HepG2 (cell line): ENCODE results near the gene RHOT2. TPM values are rescaled to one million over a fixed set of nuclear protein-coding genes. Genes with fewer than 3 reads are reported as not detected.

Experiments used
- KLF11 ChIP-seq: IDR thresholded peaks from 2 replicates; pipeline ENCODE4 v1.6.1; 2016; ENCODE audit warnings: missing compliant biosample characterization
- LCORL ChIP-seq, 2 experiments: fragments of 450-650 bp in 1 of 2; sonication (generic) in 1 of 2; formaldehyde crosslinking in 1 of 2; IDR thresholded peaks; 2 replicates each; pipeline versions ENCODE4 v1.5.0 to v1.6.1; 2017 to 2020; ENCODE audit warnings: antibody characterized with exemption in 1 of 2, missing genetic modification reagents in 1 of 2
- MAFK ChIP-seq, 2 experiments: IDR thresholded peaks in 1 of 2; conservative IDR thresholded peaks in 1 of 2; 2 replicates each; pipeline ENCODE4 v1.6.1; 2011; ENCODE audit warnings: improper control_type of control experiment in 2 of 2, low read length in 2 of 2
- MYC ChIP-seq: sonication (generic); formaldehyde crosslinking; IDR thresholded peaks from 2 replicates; pipeline ENCODE4 v1.9.0; 2021; ENCODE audit warnings: missing genetic modification reagents, borderline replicate concordance
- NRL ChIP-seq: sonication (generic); formaldehyde crosslinking; IDR thresholded peaks from 2 replicates; pipeline ENCODE4 v1.5.0; 2020; ENCODE audit warnings: missing genetic modification reagents, mild to moderate bottlenecking, moderate library complexity, borderline replicate concordance
- PAX8 ChIP-seq: sonication (generic); formaldehyde crosslinking; IDR thresholded peaks from 2 replicates; pipeline ENCODE4 v1.8.0; 2022; ENCODE audit warnings: mild to moderate bottlenecking, missing genetic modification reagents, borderline replicate concordance
- PHF21A ChIP-seq: sonication (generic); formaldehyde crosslinking; IDR thresholded peaks from 2 replicates; pipeline ENCODE4 v1.5.0; 2020; ENCODE audit warnings: mild to moderate bottlenecking, missing genetic modification reagents
- RARA ChIP-seq: IDR thresholded peaks from 2 replicates; pipeline ENCODE4 v1.6.1; 2016; ENCODE audit warnings: missing genetic modification reagents, missing compliant biosample characterization
- RBAK ChIP-seq: sonication (generic); formaldehyde crosslinking; IDR thresholded peaks from 2 replicates; pipeline ENCODE4 v1.5.1; 2020; ENCODE audit warnings: mild to moderate bottlenecking, missing genetic modification reagents
- ZBTB42 ChIP-seq: sonication (generic); formaldehyde crosslinking; IDR thresholded peaks from 2 replicates; pipeline ENCODE4 v1.5.0; 2020; ENCODE audit warnings: mild to moderate bottlenecking, missing genetic modification reagents
- ZBTB7B ChIP-seq: sonication (generic); formaldehyde crosslinking; IDR thresholded peaks from 2 replicates; pipeline ENCODE4 v1.4.0; 2020; ENCODE audit warnings: missing genetic modification reagents
- ZFP1 ChIP-seq: IDR thresholded peaks from 2 replicates; pipeline ENCODE4 v1.6.1; 2016
- ZFP82 ChIP-seq: sonication (generic); formaldehyde crosslinking; IDR thresholded peaks from 2 replicates; pipeline ENCODE4 v1.5.1; 2020; ENCODE audit warnings: mild to moderate bottlenecking, missing genetic modification reagents, borderline replicate concordance
- ZMYM3 ChIP-seq: sonication (generic); formaldehyde crosslinking; IDR thresholded peaks from 2 replicates; pipeline ENCODE4 v1.5.1; 2020; ENCODE audit warnings: mild to moderate bottlenecking, missing genetic modification reagents
- ZNF333 ChIP-seq: sonication (generic); formaldehyde crosslinking; IDR thresholded peaks from 2 replicates; pipeline ENCODE4 v1.4.0; 2020; ENCODE audit warnings: mild to moderate bottlenecking, missing genetic modification reagents, borderline replicate concordance
- ZNF431 ChIP-seq: sonication (generic); formaldehyde crosslinking; IDR thresholded peaks from 2 replicates; pipeline ENCODE4 v1.9.0; 2022; ENCODE audit warnings: missing genetic modification reagents, low read depth, mild to moderate bottlenecking, borderline replicate concordance
- ZNF780A ChIP-seq: sonication (generic); formaldehyde crosslinking; IDR thresholded peaks from 2 replicates; pipeline ENCODE4 v1.8.0; 2022; ENCODE audit warnings: mild to moderate bottlenecking, missing genetic modification reagents, moderate library complexity
- ZSCAN12 ChIP-seq: sonication (generic); formaldehyde crosslinking; IDR thresholded peaks from 2 replicates; pipeline ENCODE4 v1.9.0; 2021; ENCODE audit warnings: mild to moderate bottlenecking, missing genetic modification reagents
- polyA plus RNA-seq, 8 experiments: library from polyadenylated mRNA; depleted of rRNA in 3 of 8; stranded (reverse) in 7 of 8; unstranded in 1 of 8; fragments of >200 nt; fragmentation: Illumina TruSeq in 4 of 8; extraction: Trizol in 4 of 8; gene quantifications; 2 replicates each; pipeline versions ENCODE4 v1.2.1 to v1.2.3, GENCODE V29; 2011 to 2016; ENCODE audit warnings: low read depth in 4 of 8, missing spikeins in 1 of 8, mixed read lengths in 1 of 8; ENCODE audit not compliant: insufficient read depth in 1 of 8
- total RNA-seq, 5 experiments: library from RNA; depleted of rRNA; stranded (reverse); fragments of >200 nt; fragmentation: Illumina TruSeq; extraction: Trizol; gene quantifications; 2 replicates each; pipeline ENCODE4 v1.2.3, GENCODE V29; 2016; ENCODE audit warnings: low read depth in 1 of 5
- TF ChIP-seq, protein P1 (sequence below): sonication (generic); formaldehyde crosslinking; IDR thresholded peaks from 2 replicates; pipeline ENCODE4 v1.5.0; 2020; ENCODE audit warnings: mild to moderate bottlenecking, missing genetic modification reagents
- TF ChIP-seq, protein P2 (sequence below): sonication (generic); formaldehyde crosslinking; IDR thresholded peaks from 2 replicates; pipeline ENCODE4 v1.5.0; 2020; ENCODE audit warnings: mild to moderate bottlenecking, missing genetic modification reagents, borderline replicate concordance
- TF ChIP-seq, protein P3 (sequence below), 2 experiments: fragments of 450-650 bp in 1 of 2; sonication (generic) in 1 of 2; formaldehyde crosslinking; IDR thresholded peaks; 2 replicates each; pipeline versions ENCODE4 v1.5.0 to v1.8.0; 2020 to 2022; ENCODE audit warnings: mild to moderate bottlenecking in 1 of 2, missing genetic modification reagents in 1 of 2

The RHOT2 gene
- total and polyA plus RNA-seq, 2 of the 13 experiments (the other 11 are each of a cell fraction or from before 2014, with no cell fraction given), result 63.6 to 76.9 TPM

DNA sequence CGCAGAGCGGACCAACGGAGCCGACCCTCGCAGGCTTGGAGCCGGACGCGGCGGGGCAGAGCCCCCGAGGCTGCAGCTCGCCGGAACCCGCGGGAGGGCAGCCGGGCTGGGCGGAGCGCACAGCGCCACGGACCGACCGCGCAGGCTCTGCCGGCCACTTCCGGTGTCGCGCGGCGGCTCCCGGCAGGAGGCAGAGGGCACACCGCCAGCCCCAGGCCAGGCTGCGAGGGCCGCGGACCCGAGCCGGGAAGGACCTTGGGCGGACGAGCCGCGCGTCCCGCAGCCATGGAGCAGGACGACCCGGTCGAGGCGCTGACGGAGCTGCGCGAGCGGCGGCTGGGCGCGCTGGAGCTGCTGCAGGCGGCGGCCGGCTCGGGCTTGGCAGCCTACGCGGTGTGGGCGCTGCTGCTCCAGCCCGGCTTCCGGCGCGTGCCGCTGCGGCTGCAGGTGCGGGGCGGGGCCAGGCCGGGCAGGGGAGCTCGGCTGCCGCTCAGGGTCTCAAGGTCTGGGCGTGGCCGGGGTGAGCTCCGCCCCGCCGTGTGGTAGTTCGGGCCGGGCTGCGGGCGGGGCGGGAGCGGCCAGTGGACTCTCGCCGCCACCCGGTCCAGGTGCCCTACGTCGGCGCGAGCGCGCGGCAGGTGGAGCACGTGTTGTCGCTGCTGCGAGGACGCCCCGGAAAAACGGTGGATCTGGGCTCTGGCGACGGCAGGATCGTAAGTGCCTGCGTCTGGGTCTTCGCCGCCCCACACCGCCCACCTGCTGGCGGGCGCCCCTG is 53.2 kb downstream of the RHOT2 start, which contains the start of gene ANTKMT (continued):
- TF ChIP-seq, protein P1, sequence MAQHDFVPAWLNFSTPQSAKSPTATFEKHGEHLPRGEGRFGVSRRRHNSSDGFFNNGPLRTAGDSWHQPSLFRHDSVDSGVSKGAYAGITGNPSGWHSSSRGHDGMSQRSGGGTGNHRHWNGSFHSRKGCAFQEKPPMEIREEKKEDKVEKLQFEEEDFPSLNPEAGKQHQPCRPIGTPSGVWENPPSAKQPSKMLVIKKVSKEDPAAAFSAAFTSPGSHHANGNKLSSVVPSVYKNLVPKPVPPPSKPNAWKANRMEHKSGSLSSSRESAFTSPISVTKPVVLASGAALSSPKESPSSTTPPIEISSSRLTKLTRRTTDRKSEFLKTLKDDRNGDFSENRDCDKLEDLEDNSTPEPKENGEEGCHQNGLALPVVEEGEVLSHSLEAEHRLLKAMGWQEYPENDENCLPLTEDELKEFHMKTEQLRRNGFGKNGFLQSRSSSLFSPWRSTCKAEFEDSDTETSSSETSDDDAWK (CRISPR knock-in tag), result no peak
- TF ChIP-seq KLF11 (CRISPR knock-in tag) (no peak), ZSCAN12 (CRISPR knock-in tag) (no peak), ZBTB7B (CRISPR knock-in tag) (no peak), NRL (CRISPR knock-in tag) (peak; percentile 74; the same call in 1 of the 2 replicates), ZNF333 (CRISPR knock-in tag) (no peak), ZBTB42 (no peak), PAX8 (CRISPR knock-in tag) (peak; percentile 56), PHF21A (CRISPR knock-in tag) (peak; percentile 45; the same call in 1 of the 2 replicates), RARA (no peak), RBAK (no peak), ZFP1 (CRISPR knock-in tag) (no peak), MYC (CRISPR knock-in tag) (peak; percentile 80), MAFK (conservative IDR thresholded peaks at IDR 0.05 in 1 of 2, IDR thresholded peaks at IDR 0.05 in 1 of 2; ENCODE audit: low read length in 2 of 2) (no peak), ZNF780A (CRISPR knock-in tag) (no peak; the same call in 1 of the 2 replicates), ZNF431 (CRISPR knock-in tag) (peak; percentile 75; the same call in 1 of the 2 replicates), LCORL (IDR thresholded peaks at IDR 0.05) (no peak), LCORL (CRISPR knock-in tag; IDR thresholded peaks at IDR 0.05) (no peak), ZMYM3 (CRISPR knock-in tag) (no peak), ZFP82 (CRISPR knock-in tag) (peak; percentile 95)
- TF ChIP-seq, protein P2, sequence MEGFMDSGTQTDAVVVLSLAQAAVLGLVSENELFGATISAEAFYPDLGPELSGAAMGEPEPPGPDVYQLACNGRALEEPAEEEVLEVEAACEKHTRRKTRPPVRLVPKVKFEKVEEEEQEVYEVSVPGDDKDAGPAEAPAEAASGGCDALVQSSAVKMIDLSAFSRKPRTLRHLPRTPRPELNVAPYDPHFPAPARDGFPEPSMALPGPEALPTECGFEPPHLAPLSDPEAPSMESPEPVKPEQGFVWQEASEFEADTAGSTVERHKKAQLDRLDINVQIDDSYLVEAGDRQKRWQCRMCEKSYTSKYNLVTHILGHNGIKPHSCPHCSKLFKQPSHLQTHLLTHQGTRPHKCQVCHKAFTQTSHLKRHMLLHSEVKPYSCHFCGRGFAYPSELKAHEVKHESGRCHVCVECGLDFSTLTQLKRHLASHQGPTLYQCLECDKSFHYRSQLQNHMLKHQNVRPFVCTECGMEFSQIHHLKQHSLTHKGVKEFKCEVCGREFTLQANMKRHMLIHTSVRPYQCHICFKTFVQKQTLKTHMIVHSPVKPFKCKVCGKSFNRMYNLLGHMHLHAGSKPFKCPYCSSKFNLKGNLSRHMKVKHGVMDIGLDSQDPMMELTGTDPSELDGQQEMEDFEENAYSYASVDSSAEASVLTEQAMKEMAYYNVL (CRISPR knock-in tag), result 0 out of 2 replicates have a peak, but pooled peaks have one; percentile 18
- TF ChIP-seq, protein P3, sequence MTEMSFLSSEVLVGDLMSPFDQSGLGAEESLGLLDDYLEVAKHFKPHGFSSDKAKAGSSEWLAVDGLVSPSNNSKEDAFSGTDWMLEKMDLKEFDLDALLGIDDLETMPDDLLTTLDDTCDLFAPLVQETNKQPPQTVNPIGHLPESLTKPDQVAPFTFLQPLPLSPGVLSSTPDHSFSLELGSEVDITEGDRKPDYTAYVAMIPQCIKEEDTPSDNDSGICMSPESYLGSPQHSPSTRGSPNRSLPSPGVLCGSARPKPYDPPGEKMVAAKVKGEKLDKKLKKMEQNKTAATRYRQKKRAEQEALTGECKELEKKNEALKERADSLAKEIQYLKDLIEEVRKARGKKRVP (CRISPR knock-in tag; IDR thresholded peaks at IDR 0.05), result no peak
